GM12878 (cell line): Measurements from ENCODE around the gene MYO9B. TPM values are rescaled to one million over a fixed set of nuclear protein-coding genes. Genes with fewer than 3 reads are reported as not detected.
"Not testable (repeated sequence)": the region's sequence is repeated elsewhere in the genome, so short reads cannot be mapped to it uniquely, and the experiment has no call there.

Experiments
- ATAC-seq: fragments of 200-7000 bp; cut with Tn5 transposase; 3 replicates; pipeline ENCODE4 v1.9.1; 2020; ENCODE audit warnings: mild to moderate bottlenecking, moderate library complexity
- BruUV-seq: library from RNA; stranded (reverse); fragments of 400-500 nt; replicated peaks from 2 replicates; lab custom pipeline; 2021; lab: Mats Ljungman, UMichigan
- CTCF ChIA-PET: fragments of 300-600 bp; sonication (Branson Sonifier 250); formaldehyde crosslinking; extraction: SDS; loops from one replicate; lab custom pipeline; 2021; ENCODE audit warnings: inconsistent platforms; lab: Yijun Ruan, JAX
- POLR2A ChIA-PET: fragments of 350-600 bp; formaldehyde crosslinking; extraction: SDS; loops from one replicate; lab custom pipeline; 2021; ENCODE audit warnings: inconsistent platforms; lab: Charles Lee
- RAD21 ChIA-PET: fragments of 300-600 bp; sonication (Branson Sonifier 250); formaldehyde crosslinking; loops from one replicate; lab custom pipeline; 2023; ENCODE audit warnings: antibody characterized with exemption; ENCODE audit not compliant: unreplicated experiment; lab: Charles Lee
- SMC1A ChIA-PET: fragments of 300-600 bp; sonication (Branson Sonifier 250); formaldehyde crosslinking; loops from one replicate; lab custom pipeline; 2023; ENCODE audit not compliant: unreplicated experiment, uncharacterized antibody; lab: Charles Lee
- DNase-seq: peaks from one replicate; pipeline ENCODE4 v3.0.0-alpha.2; 2011; ENCODE audit warnings: low read depth, low spot score
- FAIRE-seq: peaks from 3 replicates; lab custom pipeline; 2011; peaks lifted over from hg19 to GRCh38; lab: Jason Lieb, UNC
- H2AFZ ChIP-seq: 2 replicates; pipeline ENCODE4 v1.6.0; 2011; ENCODE audit warnings: low read depth, low read length, control low read depth; ENCODE audit not compliant: control insufficient read depth
- H3K27ac ChIP-seq: 2 replicates; pipeline ENCODE4 v1.5.1; 2011; ENCODE audit warnings: control low read depth; ENCODE audit not compliant: control insufficient read depth, insufficient read depth
- H3K27me3 ChIP-seq, 2 experiments: replicated peaks in 1 of 2; 2 replicates each; pipeline versions ENCODE4 v1.6.0 to v1.6.1; 2011; ENCODE audit warnings: low read length in 1 of 2; ENCODE audit not compliant: control insufficient read depth in 2 of 2, insufficient read depth in 2 of 2
- H3K36me3 ChIP-seq, 2 experiments: 2 replicates each; pipeline ENCODE4 v1.5.1; 2011; ENCODE audit warnings: low read length in 1 of 2; ENCODE audit not compliant: control insufficient read depth in 2 of 2, insufficient read depth in 2 of 2
- H3K4me1 ChIP-seq: 2 replicates; pipeline ENCODE4 v1.6.1; 2011; ENCODE audit warnings: mild to moderate bottlenecking, low read length, moderate library complexity, mixed read lengths; ENCODE audit not compliant: control insufficient read depth, insufficient read depth
- H3K4me2 ChIP-seq: 2 replicates; pipeline ENCODE4 v1.6.0; 2011; ENCODE audit warnings: control low read depth; ENCODE audit not compliant: control insufficient read depth, insufficient read depth
- H3K4me3 ChIP-seq: fragments of 200-600 bp; sonication (generic); 2 replicates; pipeline ENCODE4 v1.5.1; 2016
- H3K79me2 ChIP-seq: 2 replicates; pipeline ENCODE4 v1.6.0; 2011; ENCODE audit warnings: low read length; ENCODE audit not compliant: control insufficient read depth, insufficient read depth
- H3K9ac ChIP-seq: 2 replicates; pipeline ENCODE4 v1.8.0; 2011; ENCODE audit warnings: low read length, control low read depth, mixed read lengths; ENCODE audit not compliant: control insufficient read depth, insufficient read depth
- H3K9me3 ChIP-seq: replicated peaks from 3 replicates; pipeline ENCODE4 v1.5.1; 2011; ENCODE audit warnings: mild to moderate bottlenecking, low read length; ENCODE audit not compliant: control insufficient read depth, insufficient read depth
- H4K20me1 ChIP-seq: 2 replicates; pipeline ENCODE4 v1.6.0; 2011; ENCODE audit not compliant: control insufficient read depth, insufficient read depth
- NFYB ChIP-seq: IDR thresholded peaks from 2 replicates; pipeline ENCODE4 v1.6.1; 2011; ENCODE audit warnings: low read depth, mild to moderate bottlenecking, low read length, improper control_type of control experiment, moderate library complexity; ENCODE audit not compliant: insufficient read depth
- RAD21 ChIP-seq: IDR thresholded peaks from 2 replicates; pipeline ENCODE4 v1.6.1; 2011; ENCODE audit warnings: mild to moderate bottlenecking, low read depth, low read length, moderate library complexity; ENCODE audit not compliant: insufficient read depth
- RBBP5 ChIP-seq: fragments of 200-600 bp; sonication (generic); conservative IDR thresholded peaks from 2 replicates; pipeline ENCODE4 v1.6.1; 2016
- RCOR1 ChIP-seq: conservative IDR thresholded peaks from 2 replicates; pipeline ENCODE4 v1.6.1; 2012; ENCODE audit warnings: low read depth, low read length, improper control_type of control experiment
- SP1 ChIP-seq: IDR thresholded peaks from one replicate; pipeline ENCODE4 v1.6.1; 2011; ENCODE audit warnings: low read depth, low read length
- SUZ12 ChIP-seq: fragments of 200-600 bp; sonication (generic); IDR thresholded peaks from one replicate; pipeline ENCODE4 v1.6.1; 2018; ENCODE audit warnings: antibody characterized with exemption, mild to moderate bottlenecking; ENCODE audit not compliant: unreplicated experiment
- ZSCAN29 ChIP-seq: fragments of 450-650 bp; IDR thresholded peaks from 2 replicates; pipeline ENCODE4 v1.6.1; 2017; ENCODE audit warnings: mild to moderate bottlenecking, moderate library complexity
- WGBS: methylation state at CpG from one replicate; pipeline ENCODE4 v1.1.6; 2016; ENCODE audit warnings: low lambda C conversion rate; ENCODE audit not compliant: insufficient replicate concordance, insufficient coverage; ENCODE audit errors: missing lambda C conversion rate; 5-methylcytosine and 5-hydroxymethylcytosine counted together
- in situ Hi-C: fragments of 300-500 bp; cut with MboI; formaldehyde crosslinking; loops from 9 replicates; pipeline ENCODE4 v1.14.3; 2018; ENCODE audit warnings: mixed read lengths
- intact Hi-C: fragments of 100-400 bp; cut with micrococcal nuclease; formaldehyde crosslinking; loops from one replicate; pipeline ENCODE4 v1.14.2; 2022; ENCODE audit not compliant: unreplicated experiment
- polyA plus RNA-seq, 11 experiments: library from polyadenylated mRNA; depleted of rRNA in 4 of 11; unstranded in 6 of 11; stranded (reverse) in 5 of 11; fragments of >200 nt; fragmentation: Nextera tagmentation in 4 of 11; fragmentation: Illumina TruSeq in 1 of 11; extraction: Ambion mirVana in 4 of 11; extraction: Trizol in 1 of 11; gene quantifications; 1 replicate in 1 of 11; 2 replicates in 10 of 11; pipeline versions ENCODE4 v1.2.1 to v1.2.3, GENCODE V29; 2011 to 2016; ENCODE audit warnings: inconsistent platforms in 2 of 11, missing spikeins in 2 of 11, low read depth in 1 of 11
- total RNA-seq, 4 experiments: library from RNA; depleted of rRNA in 3 of 4; stranded (reverse); fragments of >200 nt in 3 of 4; fragmentation: Illumina TruSeq in 1 of 4; extraction: Trizol in 1 of 4; gene quantifications; 2 replicates each; pipeline versions ENCODE4 v1.2.1 to v1.2.3, GENCODE V29; 2013 to 2021

The MYO9B gene
- total and polyA plus RNA-seq, 10 of the 15 experiments (the other 5 are each of a cell fraction or from before 2014, with no cell fraction given) = 5.4 to 165 (median 45.8) TPM

GRCh38 chr19:17138937-17139598 lies 63.5 kb downstream of the MYO9B start:
- 58% methylated on average over 10 of the region's 10 CpGs for WGBS
- intact Hi-C loops = no loop called here
- Histone ChIP-seq H3K27ac (peak overlapping the region; percentile 37), H2AFZ (no peak overlapping the region), H3K9me3 (no peaks in the 10 kb centered on the region; the same call in 1 of the 3 replicates), H3K79me2 (peaks cover 39% of the 10 kb centered on the region), H3K4me2 (no peak overlapping the region), H3K27me3 (no peaks in the 10 kb centered on the region), H4K20me1 (no peaks in the 10 kb centered on the region)
- SMC1A ChIA-PET = no interaction called here
- no peak for FAIRE-seq
- DNase-seq = no peak
- no peak for TF ChIP-seq ZSCAN29
- TF ChIP-seq RCOR1 = no peak
- no peak for TF ChIP-seq RBBP5
- TF ChIP-seq SUZ12 = no peak
- TF ChIP-seq SP1 = no peak
- TF ChIP-seq RAD21 = no peak
- TF ChIP-seq NFYB = no peak
- TF ChIP-seq, all 136 proteins: peak for 0
- in situ Hi-C loops = no loop called here
- ChIA-PET POLR2A (no interaction called here), CTCF (no interaction called here), RAD21 (no interaction called here)
- ATAC-seq = no peak
- Histone ChIP-seq H3K4me3 (no peak overlapping the region), H3K4me1 (peaks cover 29% of the 10 kb centered on the region), H3K9ac (no peak overlapping the region), H3K36me3 (peaks cover 7 to 25% of the 10 kb centered on the region in 2 experiments)
- BruUV-seq = no TSS peak

- CTCF ChIA-PET, DNase-seq, H4K20me1 ChIP-seq, H3K4me2 ChIP-seq, SMC1A ChIA-PET, H2AFZ ChIP-seq, H3K4me1 ChIP-seq, H3K27me3 ChIP-seq, H3K79me2 ChIP-seq, H3K4me3 ChIP-seq, POLR2A ChIA-PET, H3K9ac ChIP-seq, intact Hi-C loops, FAIRE-seq, ATAC-seq, RAD21 ChIA-PET, in situ Hi-C loops, H3K27ac ChIP-seq, H3K9me3 ChIP-seq, BruUV-seq: not testable (repeated sequence)
- 99% methylated on average over 11 of the region's 13 CpGs for WGBS
- peaks cover 20 to 26% of the 10 kb centered on the region in 2 experiments for H3K36me3 ChIP-seq
Observed at GRCh38 chr19:17144771-17145170, 69.2 kb downstream of the MYO9B start.
